HG02981 (cell line): ENCODE results near the gene RBPJL.
"Not testable (repeated sequence)": the region's sequence is repeated elsewhere in the genome, so short reads cannot be mapped to it uniquely, and the experiment has no call there.

Experiments used
- ATAC-seq: cut with Tn5 transposase; IDR thresholded peaks from one replicate; pipeline ENCODE4 v1.9.1; 2021; ENCODE audit warnings: mild to moderate bottlenecking, moderate library complexity; ENCODE audit not compliant: unreplicated experiment

RBPJL gene

GRCh38 chr20:45341579-45341938 is 34.9 kb downstream of the RBPJL start:
- ATAC-seq: no peak

- ATAC-seq: no peak
These were observed 35.6 kb downstream of the RBPJL start for GRCh38 chr20:45341939-45342854.

GRCh38 chr20:45342855-45343531 is 36.4 kb downstream of the RBPJL start:
- ATAC-seq: no peak

- ATAC-seq: no peak
These were observed 37.0 kb downstream of the RBPJL start for GRCh38 chr20:45343532-45344167.

- no peak for ATAC-seq
These were observed 37.7 kb downstream of the RBPJL start for GRCh38 chr20:45344168-45344860.

- no peak for ATAC-seq
These were observed 38.7 kb downstream of the RBPJL start for GRCh38 chr20:45345104-45345936.

GRCh38 chr20:45346291-45346718 is 39.7 kb downstream of the RBPJL start:
- ATAC-seq: no peak

GRCh38 chr20:45346851-45347250 is 40.2 kb downstream of the RBPJL start:
- no peak for ATAC-seq

GRCh38 chr20:45347297-45347935 is 40.8 kb downstream of the RBPJL start:
- ATAC-seq: no peak

GRCh38 chr20:45347936-45348778 is 41.5 kb downstream of the RBPJL start, which contains the start of gene SDC4:
SDC4 (minus strand) TSS chr20:45348424; CDS start chr20:45348384, 40 bp downstream.
- no peak for ATAC-seq

GRCh38 chr20:45350217-45350616 is 43.6 kb downstream of the RBPJL start:
- ATAC-seq: no peak

- not testable (repeated sequence) for ATAC-seq
These were observed 44.2 kb downstream of the RBPJL start for GRCh38 chr20:45350795-45351194.

- ATAC-seq: no peak
These were observed 46.1 kb downstream of the RBPJL start for GRCh38 chr20:45352729-45353128.

GRCh38 chr20:45353746-45354145 is 47.1 kb downstream of the RBPJL start:
- ATAC-seq: no peak

GRCh38 chr20:45354423-45355208 is 48.0 kb downstream of the RBPJL start:
- ATAC-seq: no peak

GRCh38 chr20:45355209-45356084 is 48.8 kb downstream of the RBPJL start:
- ATAC-seq: no peak
